NCI-H446 treated with DMSO at 0.1 percent for 48 hours (cell line): ENCODE measurements around the gene PGC.

Experiments used
- DNase-seq: peaks from one replicate; lab custom pipeline; 2025; lab: John Stamatoyannopoulos, UW

Gene PGC

GRCh38 chr6:41747256-41748101, at the start of gene PGC:
Gene PGC, minus strand, starts transcription at chr6:41747397. Its CDS starts 63 bp downstream, at chr6:41747334.
- no peak for DNase-seq

GRCh38 chr6:41796474-41796873, 49.3 kb upstream of the PGC start:
- no peak for DNase-seq

GRCh38 chr6:41791984-41792383, 44.8 kb upstream of the PGC start:
- DNase-seq = no peak

GRCh38 chr6:41791305-41791704, 44.1 kb upstream of the PGC start:
- DNase-seq = no peak

- DNase-seq = no peak
Measured at GRCh38 chr6:41790045-41790444, 42.8 kb upstream of the PGC start.

- DNase-seq = no peak
Measured at GRCh38 chr6:41789390-41789724, 42.2 kb upstream of the PGC start.

- DNase-seq = peak; percentile 86
Measured at GRCh38 chr6:41787219-41787917, 40.2 kb upstream of the PGC start, which contains the start of gene TOMM6. Gene TOMM6, plus strand, starts transcription at chr6:41787694. Its CDS starts 4 bp downstream, at chr6:41787698.

GRCh38 chr6:41786451-41787218, 39.4 kb upstream of the PGC start:
- DNase-seq = peak; percentile 36

GRCh38 chr6:41785689-41786450, 38.7 kb upstream of the PGC start:
- no peak for DNase-seq

- DNase-seq = no peak
Measured at GRCh38 chr6:41785254-41785653, 38.1 kb upstream of the PGC start.

- DNase-seq = no peak
Measured at GRCh38 chr6:41784581-41785171, 37.5 kb upstream of the PGC start.

- no peak for DNase-seq
Measured at GRCh38 chr6:41783106-41783780, 36.0 kb upstream of the PGC start.

- no peak for DNase-seq
Measured at GRCh38 chr6:41781366-41781730, 34.2 kb upstream of the PGC start.

- no peak for DNase-seq
Measured at GRCh38 chr6:41780551-41781365, 33.6 kb upstream of the PGC start, which contains the start of gene PRICKLE4. Gene PRICKLE4, plus strand, starts transcription at chr6:41780782. Its CDS starts 2,692 bp downstream, at chr6:41783474.

GRCh38 chr6:41779788-41780550, 32.8 kb upstream of the PGC start, which contains the start of gene FRS3:
Gene FRS3, minus strand, starts transcription at chr6:41779900. Its CDS starts 2,913 bp downstream, at chr6:41776987.
- peak; percentile 75 for DNase-seq

GRCh38 chr6:41779336-41779735, 32.1 kb upstream of the PGC start:
- DNase-seq = no peak

GRCh38 chr6:41778895-41779294, 31.7 kb upstream of the PGC start:
- DNase-seq = no peak

GRCh38 chr6:41777551-41778285, 30.5 kb upstream of the PGC start:
- DNase-seq = no peak
